SK-N-MC (cell line): ENCODE results near the gene TBC1D22A.

Experiments used
- DNase-seq: peaks from one replicate; pipeline ENCODE4 v3.0.0-alpha.2; 2011; ENCODE audit warnings: low read depth, low spot score
- H3K27ac ChIP-seq: fragments of 200-600 bp; sonication (generic); 2 replicates; pipeline ENCODE4 v1.5.1; 2016; ENCODE audit warnings: mixed run types
- H3K36me3 ChIP-seq: fragments of 200-600 bp; sonication (generic); 2 replicates; pipeline ENCODE4 v1.6.1; 2017; ENCODE audit warnings: antibody characterized with exemption, low read length, mixed read lengths; ENCODE audit not compliant: insufficient read depth
- H3K4me3 ChIP-seq: fragments of 200-600 bp; sonication (generic); 2 replicates; pipeline ENCODE4 v1.5.1; 2016
- H3K9ac ChIP-seq: fragments of 200-600 bp; sonication (generic); 2 replicates; pipeline ENCODE4 v1.8.0; 2017; ENCODE audit warnings: mixed run types, mixed read lengths; ENCODE audit not compliant: insufficient read length
- H3K9me3 ChIP-seq: fragments of 200-600 bp; sonication (generic); 2 replicates; pipeline ENCODE4 v1.6.1; 2017; ENCODE audit warnings: low read depth, mild to moderate bottlenecking, antibody characterized with exemption, low read length, moderate library complexity, mixed read lengths
- EZH2 ChIP-seq: fragments of 200-600 bp; sonication (generic); IDR thresholded peaks from one replicate; pipeline ENCODE4 v1.6.1; 2017; ENCODE audit warnings: antibody characterized with exemption
- FOXP2 ChIP-seq: optimal IDR thresholded peaks from 2 replicates; pipeline ENCODE3; 2011; ENCODE audit warnings: mild to moderate bottlenecking, moderate library complexity; ENCODE audit not compliant: insufficient read depth; ENCODE audit errors: extremely low read length, control extremely low read depth
- POLR2AphosphoS5 ChIP-seq: IDR thresholded peaks from 2 replicates; pipeline ENCODE4 v1.6.1; 2012; ENCODE audit warnings: mild to moderate bottlenecking, low read depth, low read length, borderline replicate concordance

The TBC1D22A gene

DNA sequence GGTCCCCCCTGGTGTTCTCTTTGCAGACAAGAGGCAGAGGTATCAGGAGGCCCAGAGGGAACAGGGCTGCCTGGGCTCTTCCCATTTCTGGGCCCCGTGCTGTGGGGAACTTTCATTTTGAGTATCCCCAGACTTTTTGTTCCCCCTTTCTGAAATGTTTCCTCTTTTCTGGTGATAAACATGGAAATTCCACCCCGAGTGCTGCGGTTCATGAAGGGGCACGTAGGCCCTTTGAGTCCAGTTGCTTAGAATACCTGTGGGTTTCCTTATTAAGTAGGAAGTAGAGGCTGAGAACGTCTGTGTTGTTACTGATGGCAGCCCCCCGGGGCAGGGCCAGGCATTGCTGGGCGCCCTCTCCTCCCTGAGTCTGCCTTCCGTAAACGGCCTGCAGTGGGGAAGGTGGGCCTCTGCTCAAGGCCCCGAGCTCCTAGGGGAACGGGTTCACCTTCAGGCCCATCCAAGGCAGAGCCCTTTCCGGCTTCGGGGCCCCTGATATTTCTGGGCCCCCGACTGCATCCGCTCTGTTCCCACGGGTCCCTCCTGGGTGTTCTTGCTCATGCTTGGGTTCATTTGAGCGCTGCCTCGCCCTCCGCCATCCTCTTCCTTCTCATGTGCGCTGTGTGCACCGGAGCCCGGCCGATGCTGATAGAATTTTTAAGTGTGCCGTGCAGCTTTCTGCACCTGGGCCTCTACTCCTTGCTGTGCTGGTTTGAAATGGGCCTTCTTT is 12.0 kb downstream of the TBC1D22A start:
- H3K4me3 ChIP-seq, result peak overlapping the region; percentile 53
- H3K9me3 ChIP-seq, result no peaks in the 10 kb centered on the region

GRCh38 chr22:46774980-46775849 is 12.8 kb downstream of the TBC1D22A start:
- no peak overlapping the region for H3K4me3 ChIP-seq
- H3K27ac ChIP-seq, result no peak overlapping the region
- peak overlapping the region; percentile 8 for H3K9ac ChIP-seq

More for the DNA sequence above, 12.0 kb downstream of the TBC1D22A start:
- TF ChIP-seq POLR2AphosphoS5 (no peak), EZH2 (no peak), FOXP2 (no peak)
- no peaks in the 10 kb centered on the region for H3K36me3 ChIP-seq
- peak overlapping the region; percentile 71 for H3K27ac ChIP-seq
- H3K9ac ChIP-seq, result peak overlapping the region; percentile 42
- no peak for DNase-seq

DNA sequence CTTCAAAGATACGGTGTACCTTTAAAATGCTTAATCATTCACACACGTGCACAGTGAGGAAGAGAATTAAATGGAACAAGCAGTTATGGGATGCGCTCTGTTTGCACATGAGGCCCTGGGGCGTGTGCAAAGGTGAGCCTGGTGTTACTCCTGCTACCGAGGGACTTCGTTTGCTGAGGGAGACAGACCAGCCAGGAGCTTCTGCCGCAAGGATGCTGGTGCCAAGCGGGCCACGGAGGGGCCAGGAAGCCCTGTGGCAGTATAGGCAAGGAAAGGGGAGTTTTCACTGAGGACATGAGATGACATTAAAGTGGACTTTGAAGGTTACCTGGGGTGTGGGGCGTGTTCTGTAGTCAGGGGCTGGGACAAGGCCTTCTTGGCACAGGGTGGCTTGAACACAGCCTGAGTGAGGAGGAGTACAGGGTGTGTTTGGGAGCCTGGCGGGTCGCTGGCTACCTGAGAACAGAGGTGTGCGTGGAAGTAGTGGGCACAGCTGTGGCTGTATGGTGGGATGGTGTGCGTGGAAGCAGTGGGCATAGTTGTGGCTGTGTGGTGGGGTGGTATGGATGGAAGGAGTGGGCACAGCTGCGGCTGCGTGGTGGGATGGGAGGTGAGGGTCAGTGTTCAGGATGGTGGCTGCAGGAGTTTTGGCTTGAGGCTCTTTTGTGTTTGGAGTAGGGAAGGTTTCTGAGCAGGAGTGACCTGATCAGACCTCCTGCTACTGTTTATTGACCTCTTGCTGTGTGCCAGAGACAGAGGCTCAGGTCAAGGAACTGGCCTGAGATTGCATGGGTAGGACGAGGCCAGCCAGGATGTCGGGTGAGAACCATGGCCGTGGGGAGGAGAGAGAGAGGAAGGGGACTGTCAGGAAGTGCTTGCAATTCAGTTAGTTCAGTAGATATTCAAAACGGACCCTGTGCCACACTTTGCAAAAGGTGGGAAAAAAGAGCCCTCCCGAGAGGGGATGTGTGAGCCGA is 13.7 kb downstream of the TBC1D22A start:
- Histone ChIP-seq H3K9me3 (no peaks in the 10 kb centered on the region), H3K27ac (no peak overlapping the region), H3K36me3 (no peaks in the 10 kb centered on the region), H3K9ac (peak overlapping the region; percentile 8), H3K4me3 (no peak overlapping the region)
- no peak for TF ChIP-seq FOXP2
- no peak for TF ChIP-seq EZH2
- TF ChIP-seq POLR2AphosphoS5, result no peak
- no peak for DNase-seq

More at GRCh38 chr22:46774980-46775849, 12.8 kb downstream of the TBC1D22A start:
- TF ChIP-seq POLR2AphosphoS5, result no peak
- TF ChIP-seq EZH2, result no peak
- no peak for TF ChIP-seq FOXP2
- Histone ChIP-seq H3K36me3 (no peaks in the 10 kb centered on the region), H3K9me3 (no peaks in the 10 kb centered on the region)
- DNase-seq, result no peak

DNA sequence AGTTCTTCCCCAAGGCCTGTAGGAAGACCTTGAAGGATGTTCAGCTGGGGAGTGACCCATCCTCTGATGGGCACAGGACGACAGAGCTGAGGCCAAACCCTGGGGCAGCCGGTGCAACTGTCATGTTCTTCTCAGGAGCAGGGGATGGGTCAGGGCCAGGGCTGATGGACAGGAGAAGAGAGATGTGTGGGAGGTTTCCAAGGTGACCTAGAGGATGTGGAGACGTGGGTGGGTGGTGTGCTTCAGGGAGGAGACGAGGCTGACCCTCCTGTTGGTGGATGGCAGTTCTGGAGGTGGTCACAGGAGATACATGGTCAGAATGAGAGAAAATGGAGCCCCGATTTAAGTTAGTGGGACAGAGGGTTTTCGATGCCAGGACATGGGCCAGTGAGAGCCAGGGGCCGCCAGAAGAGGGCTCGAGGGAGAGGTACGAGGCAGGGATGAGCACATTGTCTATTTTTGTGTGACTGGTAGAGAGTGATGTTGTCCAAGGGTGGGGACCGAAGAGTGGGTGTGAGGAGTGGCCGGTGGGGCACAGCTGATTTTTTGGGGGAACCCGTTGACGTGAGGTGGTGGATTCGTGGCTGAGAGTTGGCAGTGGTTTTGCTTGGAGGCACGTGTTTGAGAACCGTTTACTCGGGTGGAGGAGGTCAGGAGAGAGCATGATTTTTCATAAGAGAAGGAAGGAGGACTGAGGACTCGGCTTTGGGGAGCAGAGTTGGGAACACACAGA is 14.6 kb downstream of the TBC1D22A start:
- H3K36me3 ChIP-seq, result no peaks in the 10 kb centered on the region
- H3K27ac ChIP-seq, result peak overlapping the region; percentile 60
- peak overlapping the region; percentile 32 for H3K9ac ChIP-seq
- DNase-seq, result no peak
- H3K9me3 ChIP-seq, result no peaks in the 10 kb centered on the region
- TF ChIP-seq FOXP2 (no peak), POLR2AphosphoS5 (no peak), EZH2 (no peak)
- peak overlapping the region; percentile 28; the same call in 1 of the 2 replicates for H3K4me3 ChIP-seq

DNA sequence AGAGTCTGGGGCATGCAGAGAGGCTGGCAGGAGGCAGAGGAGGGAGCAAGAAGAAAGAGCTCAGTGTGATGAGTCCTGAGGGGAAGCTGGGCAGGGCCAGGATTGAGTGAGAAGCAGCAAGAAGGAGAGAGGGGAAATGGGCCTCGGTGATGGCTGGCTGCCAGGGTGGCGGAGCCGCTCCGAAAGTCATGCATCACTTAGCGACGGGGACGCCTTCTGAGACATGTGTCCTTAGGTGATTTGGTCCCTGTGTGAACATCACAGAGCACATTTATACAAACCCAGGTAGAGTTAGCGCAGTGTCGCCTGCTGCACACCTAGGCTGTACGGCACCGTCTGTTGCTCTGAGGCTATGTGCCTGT is 15.1 kb downstream of the TBC1D22A start:
- Histone ChIP-seq H3K9me3 (no peaks in the 10 kb centered on the region), H3K9ac (peak overlapping the region; percentile 32)

DNA sequence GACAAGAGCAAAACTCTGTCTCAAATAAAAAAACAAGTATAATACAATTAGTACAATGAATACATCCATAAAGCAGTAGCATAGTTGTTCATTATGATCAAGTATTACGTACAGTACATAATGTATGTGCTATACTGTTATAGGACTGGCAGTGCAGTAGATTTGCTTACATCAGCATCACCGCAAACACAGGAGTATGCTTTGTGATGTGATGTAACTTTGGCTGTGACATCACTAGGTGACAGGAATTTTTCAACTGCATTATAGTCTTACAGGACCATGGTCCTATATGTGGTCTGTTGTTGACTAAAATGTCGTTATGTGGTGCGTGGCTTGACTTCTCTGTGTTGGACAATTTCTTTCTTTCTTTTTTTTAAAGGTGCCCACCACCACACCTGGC is 16.6 kb downstream of the TBC1D22A start:
- no peak for DNase-seq
- no peaks in the 10 kb centered on the region for H3K9me3 ChIP-seq
- TF ChIP-seq POLR2AphosphoS5 (no peak), EZH2 (no peak), FOXP2 (no peak)
- H3K9ac ChIP-seq, result no peak overlapping the region
- H3K4me3 ChIP-seq, result no peak overlapping the region
- H3K36me3 ChIP-seq, result no peaks in the 10 kb centered on the region
- H3K27ac ChIP-seq, result no peak overlapping the region

More for the DNA sequence above, 15.1 kb downstream of the TBC1D22A start:
- Histone ChIP-seq H3K36me3 (no peaks in the 10 kb centered on the region), H3K4me3 (peak overlapping the region; percentile 28; the same call in 1 of the 2 replicates), H3K27ac (peak overlapping the region; percentile 60)
- TF ChIP-seq FOXP2 (no peak), POLR2AphosphoS5 (no peak), EZH2 (no peak)
- no peak for DNase-seq

GRCh38 chr22:46779651-46780050 is 17.2 kb downstream of the TBC1D22A start:
- TF ChIP-seq FOXP2 (no peak), EZH2 (no peak), POLR2AphosphoS5 (no peak)
- H3K36me3 ChIP-seq, result no peaks in the 10 kb centered on the region
- H3K4me3 ChIP-seq, result no peak overlapping the region
- no peak overlapping the region for H3K27ac ChIP-seq
- no peaks in the 10 kb centered on the region for H3K9me3 ChIP-seq
- no peak overlapping the region for H3K9ac ChIP-seq
- DNase-seq, result no peak

GRCh38 chr22:46780453-46780852 is 18.0 kb downstream of the TBC1D22A start:
- H3K27ac ChIP-seq, result no peak overlapping the region
- H3K4me3 ChIP-seq, result no peak overlapping the region
- TF ChIP-seq FOXP2 (no peak), EZH2 (no peak), POLR2AphosphoS5 (no peak)
- H3K9me3 ChIP-seq, result no peaks in the 10 kb centered on the region
- no peaks in the 10 kb centered on the region for H3K36me3 ChIP-seq
- no peak for DNase-seq
- no peak overlapping the region for H3K9ac ChIP-seq
